GM21381 (cell line): ENCODE measurements around the gene UAP1.
"Not testable (repeated sequence)": the region's sequence is repeated elsewhere in the genome, so short reads cannot be mapped to it uniquely, and the experiment has no call there.

Source experiments
- ATAC-seq: cut with Tn5 transposase; IDR thresholded peaks from one replicate; pipeline ENCODE4 v1.9.1; 2021; ENCODE audit warnings: mild to moderate bottlenecking, moderate library complexity; ENCODE audit not compliant: unreplicated experiment

Gene UAP1

DNA sequence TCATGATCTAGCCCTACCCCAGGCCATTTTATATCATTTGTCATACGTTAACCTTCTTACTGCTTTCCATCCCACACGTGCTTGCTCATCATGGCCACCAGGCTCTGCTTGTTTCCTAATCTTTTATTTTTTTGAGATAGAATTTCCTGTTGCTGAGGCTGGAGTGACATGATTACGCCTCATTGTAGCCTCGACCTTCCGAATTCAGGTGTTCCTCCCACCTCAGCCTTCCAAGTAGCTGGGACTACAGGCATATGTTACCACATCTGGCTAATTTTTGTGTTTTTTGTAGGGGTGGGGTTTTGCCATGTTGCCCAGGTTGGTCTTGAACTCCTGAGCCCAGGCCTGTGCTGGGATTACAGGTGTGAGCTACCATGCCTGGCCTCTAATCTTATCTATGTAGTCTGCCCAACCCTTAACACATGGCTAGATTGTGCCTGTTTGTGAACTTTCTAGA lies 3.3 kb downstream of the UAP1 start:
- ATAC-seq, result no peak

DNA sequence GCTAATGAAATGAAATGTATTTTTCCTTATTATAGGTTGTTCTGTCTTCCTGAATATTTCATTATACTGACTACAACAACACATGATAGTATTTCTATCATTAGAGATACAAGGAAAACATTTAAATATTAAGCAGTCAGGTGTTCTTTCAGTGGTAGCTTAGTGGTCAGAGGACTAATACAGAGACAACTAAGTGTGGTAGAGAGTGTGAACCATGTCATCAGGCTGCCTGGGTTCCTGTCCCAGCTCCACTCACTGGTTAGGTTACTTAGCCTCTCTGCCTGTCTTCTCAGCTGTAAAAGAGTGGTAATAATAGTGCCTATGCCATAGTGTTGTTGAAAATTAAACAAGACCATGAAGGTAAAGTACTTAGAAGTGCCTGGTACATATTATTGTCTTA lies 3.9 kb downstream of the UAP1 start:
- no peak for ATAC-seq

DNA sequence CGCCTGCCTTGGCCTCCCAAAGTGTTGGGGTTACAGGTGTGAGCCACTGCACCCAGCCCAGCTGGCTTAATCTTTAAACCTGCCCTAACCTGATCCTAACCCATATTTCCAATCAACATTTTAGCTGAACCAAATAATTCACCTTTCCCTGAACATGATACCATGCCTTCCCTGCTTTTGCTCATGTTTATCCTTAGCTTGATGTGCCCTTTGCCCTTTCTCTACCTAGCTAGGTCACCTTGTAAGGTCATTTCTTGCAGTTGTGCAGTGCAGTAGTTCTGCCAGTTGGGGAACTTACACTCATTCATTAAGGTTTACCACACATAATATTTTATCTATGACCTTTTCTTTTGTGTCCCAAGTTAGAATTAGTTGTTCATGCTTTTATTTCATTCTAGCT lies 5.3 kb downstream of the UAP1 start:
- no peak for ATAC-seq

DNA sequence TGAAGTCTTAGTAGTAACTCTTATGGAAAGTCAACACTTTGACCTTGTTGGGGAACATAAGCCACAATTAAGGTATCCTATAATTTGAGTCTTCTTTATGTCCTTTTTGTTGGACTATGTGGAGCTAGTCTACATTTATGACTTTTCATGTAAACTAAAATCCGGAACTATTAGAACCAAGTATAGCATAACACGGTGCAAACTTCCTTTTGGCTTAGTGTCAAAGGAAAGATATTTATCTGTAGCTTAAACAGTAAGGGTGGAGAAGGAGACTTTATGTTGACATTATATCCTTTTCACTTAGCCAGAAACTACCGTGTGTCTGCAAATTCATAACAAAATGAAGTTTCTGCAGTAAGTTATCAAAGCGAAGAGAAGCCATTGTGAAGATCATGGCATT lies 7.3 kb downstream of the UAP1 start:
- ATAC-seq, result no peak

DNA sequence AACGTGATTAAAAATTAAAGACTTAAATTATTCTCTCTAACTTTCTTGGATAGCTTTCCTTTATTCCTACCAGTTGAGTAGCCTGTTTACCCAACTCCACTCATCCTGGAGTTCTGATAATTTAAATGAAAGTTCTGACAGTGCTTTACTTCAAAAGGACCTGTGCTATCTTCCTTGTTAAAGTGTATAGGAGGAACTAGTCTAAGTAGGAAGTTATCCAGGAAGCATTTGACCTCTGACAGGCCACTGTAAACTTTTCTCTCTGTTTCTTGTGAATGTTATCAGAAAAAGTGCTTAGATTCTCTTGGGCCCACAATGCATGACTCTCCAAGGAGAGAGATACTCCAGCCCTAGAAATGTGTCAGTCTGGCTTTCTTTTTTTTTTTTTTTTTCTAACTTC lies 9.2 kb downstream of the UAP1 start:
- no peak for ATAC-seq

DNA sequence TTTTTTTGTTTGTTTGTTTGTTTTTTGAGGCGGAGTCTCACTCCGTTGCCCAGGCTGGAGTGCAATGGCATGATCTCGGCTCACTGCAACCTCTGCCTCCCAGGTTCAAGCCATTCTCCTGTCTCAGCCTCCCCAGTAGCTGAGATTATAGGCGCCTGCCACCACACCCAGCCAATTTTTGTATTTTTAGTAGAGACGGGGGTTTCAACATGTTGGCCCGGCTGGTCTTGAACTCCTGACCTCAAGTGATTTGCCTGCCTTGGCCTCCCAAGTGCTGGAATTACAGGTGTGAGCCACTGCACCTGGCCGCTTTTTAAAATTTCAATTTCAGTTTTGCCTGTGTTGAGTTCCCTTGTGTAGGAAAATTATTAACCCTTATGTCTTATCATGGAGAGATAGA lies 9.6 kb downstream of the UAP1 start:
- not testable (repeated sequence) for ATAC-seq

DNA sequence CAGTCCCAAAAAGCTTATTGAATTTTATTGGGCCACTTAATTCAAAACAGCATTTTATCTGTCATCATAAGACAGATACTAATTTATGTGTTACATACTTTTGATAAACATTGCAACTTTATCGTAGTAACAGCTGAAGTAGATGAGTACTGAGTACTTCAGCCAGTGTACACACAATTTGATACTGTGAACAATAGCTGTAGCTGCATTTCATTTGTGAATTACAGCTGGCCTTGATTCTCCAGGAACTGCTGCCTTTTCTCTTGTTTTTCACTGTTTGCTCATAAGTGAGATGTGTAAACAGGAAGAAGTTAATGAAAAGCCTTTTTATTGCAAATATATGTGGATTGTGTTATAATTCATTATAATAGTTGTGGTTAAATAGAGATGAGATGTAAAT lies 10.2 kb downstream of the UAP1 start:
- ATAC-seq, result no peak

DNA sequence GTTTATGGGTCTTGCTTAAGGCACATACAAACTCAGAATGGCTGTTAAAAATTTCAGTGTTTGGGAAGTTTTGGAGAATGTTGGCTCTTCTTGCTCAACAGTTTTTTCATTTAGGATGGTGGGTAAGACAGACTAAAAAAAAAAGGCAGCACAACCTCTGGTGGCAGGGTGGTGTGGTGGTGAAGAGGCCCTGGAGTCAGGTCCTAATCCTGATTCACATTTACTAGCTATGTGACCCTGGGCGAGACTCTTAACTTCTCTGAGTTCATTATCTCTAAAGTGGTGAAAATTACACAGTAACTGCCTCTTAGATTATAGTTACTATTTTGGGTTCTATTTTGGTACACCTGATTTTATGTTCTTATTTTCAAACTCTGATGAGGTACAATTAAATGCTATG lies 11.6 kb downstream of the UAP1 start:
- ATAC-seq, result no peak

DNA sequence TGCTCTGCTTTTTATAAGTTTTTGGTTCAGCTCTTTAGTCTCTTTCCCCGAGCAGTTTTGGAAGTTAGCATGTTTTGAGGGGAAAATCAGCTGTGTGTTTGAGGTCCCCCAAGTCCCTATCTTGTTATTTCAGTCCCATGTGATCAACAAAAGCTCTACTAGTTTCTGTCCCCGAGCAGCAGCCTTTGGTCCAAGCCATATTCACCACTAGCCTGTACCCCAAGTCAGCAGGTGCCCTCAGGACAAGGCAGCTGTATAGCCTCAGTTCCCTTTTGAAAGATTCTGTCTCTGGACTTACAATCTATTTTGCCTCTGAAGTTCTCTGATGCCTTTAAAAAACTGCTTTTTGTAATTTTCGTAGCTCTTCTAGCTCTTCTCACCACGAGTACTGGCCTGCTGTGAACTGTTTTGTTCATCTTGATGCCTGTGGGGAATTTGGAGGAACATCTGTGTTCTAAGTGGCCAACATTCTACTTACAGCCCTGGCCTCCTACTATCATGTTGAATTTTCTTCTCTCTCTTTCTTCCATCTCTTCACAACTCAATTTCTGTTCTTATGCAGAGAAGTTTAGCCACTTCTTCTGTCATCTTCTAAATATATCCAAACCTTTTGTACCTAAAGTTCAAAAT lies 16.7 kb downstream of the UAP1 start:
- ATAC-seq, result no peak

DNA sequence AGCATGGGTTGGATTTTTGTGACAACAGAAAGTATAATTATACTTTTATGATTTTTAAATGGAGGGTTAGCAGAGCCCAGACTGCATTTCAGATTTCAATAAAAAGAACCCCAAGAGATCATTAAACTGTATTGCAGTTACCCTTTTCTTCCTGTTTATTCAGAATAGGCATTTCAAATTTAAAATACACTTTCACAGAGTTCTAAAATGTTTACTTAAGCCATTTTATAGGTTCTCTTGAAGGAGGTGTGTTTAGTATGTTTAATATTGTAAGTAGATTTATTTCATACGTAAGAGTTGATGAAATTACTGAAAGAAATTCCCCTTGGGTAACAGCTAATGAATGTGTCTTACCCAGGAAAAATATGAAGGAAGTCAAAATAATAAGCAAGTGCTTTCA lies 17.4 kb downstream of the UAP1 start:
- ATAC-seq, result no peak

DNA sequence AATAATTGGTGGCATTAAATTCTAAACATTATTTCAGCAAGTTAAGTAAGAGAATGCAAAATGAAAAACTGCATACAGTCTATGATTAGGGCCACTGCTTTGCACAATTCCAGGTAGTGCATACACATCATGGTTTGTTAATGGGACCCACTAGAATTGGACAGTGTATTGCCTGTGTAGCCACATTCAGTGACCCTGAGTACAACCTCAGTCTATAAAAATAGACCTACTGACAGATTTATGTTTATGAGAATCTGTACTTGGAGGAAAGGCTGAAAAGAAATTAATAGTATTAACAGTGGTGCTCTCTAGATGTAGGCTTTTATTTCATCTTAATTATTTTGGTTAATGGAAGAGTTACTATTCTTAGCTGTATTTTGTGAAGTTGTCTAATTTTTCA lies 18.8 kb downstream of the UAP1 start:
- no peak for ATAC-seq

DNA sequence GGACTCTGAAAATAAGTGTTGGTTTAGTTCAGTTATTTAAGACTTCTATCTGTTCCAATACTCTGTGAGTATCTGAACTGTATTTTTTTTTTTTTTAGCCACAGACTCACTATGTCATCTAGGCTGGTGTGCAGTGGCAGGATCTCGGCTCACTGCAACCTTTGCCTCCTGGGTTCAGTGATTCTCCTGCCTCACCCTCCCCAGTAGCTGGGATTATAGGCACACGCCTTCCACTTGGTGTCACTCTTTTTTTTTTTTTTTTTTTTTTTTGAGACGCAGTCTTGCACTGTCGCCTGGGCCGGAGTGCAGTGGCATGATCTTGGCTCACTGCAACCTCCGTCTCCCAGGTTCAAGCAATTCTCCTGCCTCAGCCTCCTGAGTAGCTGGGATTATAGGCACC lies 21.4 kb downstream of the UAP1 start:
- ATAC-seq, result not testable (repeated sequence)

DNA sequence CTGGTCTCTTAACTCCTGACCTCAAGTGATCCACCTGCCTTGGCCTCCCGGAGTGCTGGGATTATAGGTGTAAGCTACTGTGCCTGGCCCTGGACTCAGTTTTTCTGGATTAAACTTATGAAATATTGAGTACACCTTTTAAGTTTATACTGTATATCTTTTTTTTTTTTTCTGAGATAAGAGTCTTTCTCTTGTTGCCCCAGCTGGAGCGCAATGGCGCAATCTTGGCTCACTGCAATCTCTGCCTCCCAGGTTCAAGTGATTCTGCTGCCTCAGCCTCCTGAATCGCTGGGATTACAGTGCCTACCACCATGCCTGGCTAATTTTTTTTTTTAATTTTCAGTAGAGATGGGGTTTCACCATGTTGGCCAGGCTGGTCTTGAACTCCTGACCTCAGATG lies 23.6 kb downstream of the UAP1 start:
- ATAC-seq, result not testable (repeated sequence)

DNA sequence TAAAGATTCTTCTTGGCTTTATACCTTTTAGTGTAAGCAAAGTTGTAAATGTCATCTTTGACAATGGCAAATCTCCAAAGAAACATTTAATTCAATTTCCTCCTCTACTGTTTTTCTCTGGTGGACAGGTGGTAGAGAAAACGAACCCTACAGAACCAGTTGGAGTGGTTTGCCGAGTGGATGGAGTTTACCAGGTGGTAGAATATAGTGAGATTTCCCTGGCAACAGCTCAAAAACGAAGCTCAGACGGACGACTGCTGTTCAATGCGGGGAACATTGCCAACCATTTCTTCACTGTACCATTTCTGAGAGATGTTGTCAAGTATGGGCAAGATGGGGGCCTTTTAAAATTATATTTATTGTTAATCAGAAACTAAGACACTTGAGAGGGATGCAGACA lies 25.8 kb downstream of the UAP1 start:
- no peak for ATAC-seq

DNA sequence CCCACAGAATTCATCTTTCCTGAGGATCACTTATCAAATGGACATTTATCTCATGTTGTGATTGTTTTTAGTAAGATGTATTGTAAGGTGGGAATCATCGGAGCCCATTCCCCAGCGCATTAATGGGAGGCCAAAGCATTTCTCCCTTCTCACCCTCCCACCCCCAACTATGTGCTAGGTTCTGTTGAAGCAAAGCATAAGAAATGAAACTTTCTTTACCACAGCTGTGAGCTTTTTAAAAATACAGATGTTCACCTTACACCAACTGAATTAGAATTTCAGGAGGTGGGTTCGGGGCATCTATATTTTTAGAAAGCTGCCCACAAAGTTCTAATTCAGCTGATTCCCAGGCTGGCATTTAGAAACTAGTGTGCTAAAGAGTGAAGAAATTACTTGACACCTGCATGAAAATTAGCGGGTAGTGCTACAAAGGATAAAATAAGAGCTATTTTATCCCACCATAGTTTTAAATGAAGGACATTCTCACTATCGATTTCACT lies 26.3 kb downstream of the UAP1 start:
- no peak for ATAC-seq

DNA sequence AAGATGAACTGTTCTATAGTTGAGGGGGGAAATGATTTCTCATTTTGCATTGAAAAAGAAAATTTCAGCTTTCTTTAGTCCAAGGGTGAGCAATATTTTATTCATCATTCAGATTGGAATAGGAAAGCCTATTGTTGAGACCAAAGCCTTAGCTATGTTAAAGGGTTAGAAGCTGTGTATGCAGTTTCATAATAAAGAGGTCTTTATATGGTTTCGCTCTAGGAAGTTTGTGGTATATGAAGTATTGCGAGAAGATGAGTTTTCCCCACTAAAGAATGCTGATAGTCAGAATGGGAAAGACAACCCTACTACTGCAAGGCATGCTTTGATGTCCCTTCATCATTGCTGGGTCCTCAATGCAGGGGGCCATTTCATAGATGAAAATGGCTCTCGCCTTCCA lies 28.6 kb downstream of the UAP1 start:
- ATAC-seq, result no peak

DNA sequence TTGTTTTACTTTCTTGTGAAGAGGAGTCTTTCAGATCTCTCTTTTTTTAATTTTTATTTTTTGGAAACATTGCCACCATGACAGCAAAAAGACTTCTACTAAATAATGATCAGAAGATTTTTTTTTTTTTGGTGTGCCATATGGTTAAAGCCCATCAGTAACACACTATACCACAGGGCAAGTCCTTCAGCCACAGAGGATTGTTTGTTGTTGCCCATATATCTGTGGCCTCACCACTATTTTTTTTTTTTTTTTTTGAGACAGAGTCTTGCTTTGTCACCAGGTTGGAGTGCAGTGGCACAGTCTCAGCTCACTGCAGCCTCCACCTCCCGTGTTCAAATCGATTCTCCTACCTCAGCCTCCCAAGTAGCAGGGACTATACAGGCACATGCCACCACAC lies 29.2 kb downstream of the UAP1 start:
- ATAC-seq, result no peak

DNA sequence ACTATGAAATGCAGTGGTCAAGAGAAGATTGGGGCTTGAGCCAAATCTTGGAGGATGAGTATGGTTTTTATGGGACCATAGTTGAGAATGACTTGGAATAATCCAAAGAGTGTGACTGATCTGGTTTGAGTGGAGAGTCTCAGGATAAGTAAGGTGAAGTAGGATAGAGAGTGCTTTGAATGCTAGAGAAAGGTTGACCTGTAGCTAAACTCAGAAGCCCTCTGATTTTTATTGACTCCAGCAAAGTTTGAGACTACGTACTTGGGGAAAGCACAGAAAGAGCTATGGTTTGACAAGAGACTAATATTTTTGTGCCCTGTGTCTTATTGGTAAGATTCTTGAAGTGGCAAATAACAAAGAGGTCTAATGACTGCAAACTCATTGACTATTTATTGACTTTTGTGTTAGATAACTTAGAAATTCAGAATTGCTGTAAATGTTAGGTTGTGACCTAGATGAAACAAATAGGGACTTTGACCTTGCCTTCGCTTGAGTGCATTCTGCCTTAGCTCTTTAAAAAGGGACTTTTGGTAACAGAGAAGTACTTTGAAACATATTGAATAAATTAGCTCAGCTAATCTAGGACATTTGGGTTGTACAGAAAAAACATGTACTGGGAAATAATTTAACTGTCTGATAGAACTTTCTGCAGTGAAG lies 35.1 kb downstream of the UAP1 start:
- no peak for ATAC-seq

DNA sequence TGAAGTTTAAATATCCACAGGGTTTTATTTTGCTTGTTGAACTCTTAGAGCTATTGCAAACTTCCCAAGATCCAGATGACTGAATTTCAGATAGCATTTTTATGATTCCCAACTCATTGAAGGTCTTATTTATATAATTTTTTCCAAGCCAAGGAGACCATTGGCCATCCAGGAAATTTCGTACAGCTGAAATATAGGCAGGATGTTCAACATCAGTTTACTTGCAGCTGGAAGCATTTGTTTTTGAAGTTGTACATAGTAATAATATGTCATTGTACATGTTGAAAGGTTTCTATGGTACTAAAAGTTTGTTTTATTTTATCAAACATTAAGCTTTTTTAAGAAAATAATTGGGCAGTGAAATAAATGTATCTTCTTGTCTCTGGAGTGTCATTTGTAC lies 37.9 kb downstream of the UAP1 start:
- ATAC-seq, result no peak

DNA sequence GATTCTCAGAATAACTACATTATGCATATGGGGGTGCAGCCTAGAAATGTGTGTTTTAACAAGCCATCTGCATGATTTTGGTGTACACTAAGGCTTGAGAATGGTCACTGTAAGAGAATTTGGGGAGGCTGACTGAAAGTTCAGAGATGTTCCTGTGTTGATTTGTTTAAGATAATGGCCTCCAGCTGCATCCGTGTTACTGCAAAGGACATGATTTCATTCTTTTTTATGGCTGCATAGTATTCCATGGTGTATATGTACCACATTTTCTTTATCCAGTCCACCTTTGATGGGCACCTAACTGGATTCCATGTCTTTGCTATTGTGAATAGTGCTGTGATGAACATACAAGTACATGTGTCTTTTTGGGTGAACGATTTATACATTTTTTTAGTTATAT lies 41.6 kb downstream of the UAP1 start:
- ATAC-seq, result not testable (repeated sequence)

DNA sequence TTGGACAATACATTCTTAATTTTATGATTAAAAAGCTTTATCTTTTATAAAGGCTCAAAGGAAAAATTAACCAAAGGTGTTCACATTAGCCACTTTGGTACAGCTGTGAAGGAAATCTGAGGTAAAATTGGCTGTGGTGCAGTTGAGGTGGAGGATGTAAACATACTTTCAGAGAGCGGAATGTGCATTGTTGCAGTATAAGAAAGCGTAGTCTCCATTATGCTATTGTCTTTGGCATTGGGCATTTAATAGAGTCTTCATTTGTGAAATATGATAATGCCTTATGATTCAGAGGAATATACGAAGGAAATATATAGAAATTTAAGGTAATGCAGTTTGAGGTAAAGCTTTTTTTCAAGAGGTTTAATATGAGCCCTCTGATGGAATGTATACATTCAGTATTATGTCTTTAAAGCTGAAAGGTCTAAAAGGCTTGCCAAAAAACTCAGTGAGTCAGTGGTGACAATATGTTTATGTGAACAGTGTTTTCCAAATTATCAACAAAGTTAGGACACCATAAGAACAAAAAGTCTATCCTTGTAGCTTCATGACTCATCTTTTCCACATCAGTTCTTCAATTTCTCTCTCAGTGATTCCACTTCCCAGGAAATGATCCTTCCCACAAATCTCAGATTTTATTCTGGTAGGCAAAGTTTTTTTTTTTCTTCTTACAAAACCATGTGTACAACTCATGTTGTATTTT lies 43.9 kb downstream of the UAP1 start:
- no peak for ATAC-seq

DNA sequence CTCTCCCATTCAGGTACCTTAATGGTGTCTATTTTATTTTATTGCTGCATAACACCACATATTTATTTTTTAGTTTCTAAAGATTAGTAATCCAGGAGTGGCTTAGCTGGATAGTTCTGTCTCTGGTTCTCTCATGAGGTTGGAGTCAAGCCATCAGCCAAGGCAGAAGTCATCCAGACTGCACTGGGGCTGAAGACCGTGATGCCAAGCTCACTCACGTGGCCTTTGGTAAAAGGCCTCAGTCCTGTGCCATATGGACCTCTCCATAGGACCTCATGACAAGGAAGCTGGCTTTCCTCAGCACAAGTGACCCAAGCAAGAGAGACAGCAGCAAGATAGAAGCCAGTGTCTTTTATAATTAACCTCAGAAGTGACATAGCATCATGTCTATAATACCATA lies 47.8 kb downstream of the UAP1 start:
- no peak for ATAC-seq
